ENCODE measurements around the gene ELOA.

GRCh38 chr1:23810818-23811540 lies 67.7 kb downstream of the ELOA start:
- peak; percentile 77 for TF ChIP-seq CTCF (IDR thresholded peaks at IDR 0.05)
- TF ChIP-seq EZH2phosphoT487 (IDR thresholded peaks at IDR 0.05), result no peak
